GM12878 (cell line): ENCODE measurements around the gene RAP1GAP. TPM values are rescaled to one million over a fixed set of nuclear protein-coding genes. Genes with fewer than 3 reads are reported as not detected.

Experiments
- ATAC-seq: fragments of 200-7000 bp; cut with Tn5 transposase; 3 replicates; pipeline ENCODE4 v1.9.1; 2020; ENCODE audit warnings: mild to moderate bottlenecking, moderate library complexity
- BruUV-seq: library from RNA; stranded (reverse); fragments of 400-500 nt; replicated peaks from 2 replicates; lab custom pipeline; 2021; lab: Mats Ljungman, UMichigan
- CTCF ChIA-PET: fragments of 300-600 bp; sonication (Branson Sonifier 250); formaldehyde crosslinking; extraction: SDS; loops from one replicate; lab custom pipeline; 2021; ENCODE audit warnings: inconsistent platforms; lab: Yijun Ruan, JAX
- POLR2A ChIA-PET: fragments of 350-600 bp; formaldehyde crosslinking; extraction: SDS; loops from one replicate; lab custom pipeline; 2021; ENCODE audit warnings: inconsistent platforms; lab: Charles Lee
- RAD21 ChIA-PET: fragments of 300-600 bp; sonication (Branson Sonifier 250); formaldehyde crosslinking; loops from one replicate; lab custom pipeline; 2023; ENCODE audit warnings: antibody characterized with exemption; ENCODE audit not compliant: unreplicated experiment; lab: Charles Lee
- SMC1A ChIA-PET: fragments of 300-600 bp; sonication (Branson Sonifier 250); formaldehyde crosslinking; loops from one replicate; lab custom pipeline; 2023; ENCODE audit not compliant: unreplicated experiment, uncharacterized antibody; lab: Charles Lee
- DNase-seq: peaks from one replicate; pipeline ENCODE4 v3.0.0-alpha.2; 2011; ENCODE audit warnings: low read depth, low spot score
- FAIRE-seq: peaks from 3 replicates; lab custom pipeline; 2011; peaks lifted over from hg19 to GRCh38; lab: Jason Lieb, UNC
- H2AFZ ChIP-seq: 2 replicates; pipeline ENCODE4 v1.6.0; 2011; ENCODE audit warnings: low read depth, low read length, control low read depth; ENCODE audit not compliant: control insufficient read depth
- H3K27ac ChIP-seq: 2 replicates; pipeline ENCODE4 v1.5.1; 2011; ENCODE audit warnings: control low read depth; ENCODE audit not compliant: control insufficient read depth, insufficient read depth
- H3K27me3 ChIP-seq, 2 experiments: replicated peaks in 1 of 2; 2 replicates each; pipeline versions ENCODE4 v1.6.0 to v1.6.1; 2011; ENCODE audit warnings: low read length in 1 of 2; ENCODE audit not compliant: control insufficient read depth in 2 of 2, insufficient read depth in 2 of 2
- H3K36me3 ChIP-seq, 2 experiments: 2 replicates each; pipeline ENCODE4 v1.5.1; 2011; ENCODE audit warnings: low read length in 1 of 2; ENCODE audit not compliant: control insufficient read depth in 2 of 2, insufficient read depth in 2 of 2
- H3K4me1 ChIP-seq: 2 replicates; pipeline ENCODE4 v1.6.1; 2011; ENCODE audit warnings: mild to moderate bottlenecking, low read length, moderate library complexity, mixed read lengths; ENCODE audit not compliant: control insufficient read depth, insufficient read depth
- H3K4me2 ChIP-seq: 2 replicates; pipeline ENCODE4 v1.6.0; 2011; ENCODE audit warnings: control low read depth; ENCODE audit not compliant: control insufficient read depth, insufficient read depth
- H3K4me3 ChIP-seq: fragments of 200-600 bp; sonication (generic); 2 replicates; pipeline ENCODE4 v1.5.1; 2016
- H3K79me2 ChIP-seq: 2 replicates; pipeline ENCODE4 v1.6.0; 2011; ENCODE audit warnings: low read length; ENCODE audit not compliant: control insufficient read depth, insufficient read depth
- H3K9ac ChIP-seq: 2 replicates; pipeline ENCODE4 v1.8.0; 2011; ENCODE audit warnings: low read length, control low read depth, mixed read lengths; ENCODE audit not compliant: control insufficient read depth, insufficient read depth
- H3K9me3 ChIP-seq: replicated peaks from 3 replicates; pipeline ENCODE4 v1.5.1; 2011; ENCODE audit warnings: mild to moderate bottlenecking, low read length; ENCODE audit not compliant: control insufficient read depth, insufficient read depth
- H4K20me1 ChIP-seq: 2 replicates; pipeline ENCODE4 v1.6.0; 2011; ENCODE audit not compliant: control insufficient read depth, insufficient read depth
- BACH1 ChIP-seq: fragments of 450-650 bp; IDR thresholded peaks from 2 replicates; pipeline ENCODE4 v1.6.1; 2017; ENCODE audit warnings: mild to moderate bottlenecking, borderline replicate concordance
- ESRRA ChIP-seq: IDR thresholded peaks from 2 replicates; pipeline ENCODE4 v1.6.1; 2012; ENCODE audit warnings: mild to moderate bottlenecking, low read length, improper control_type of control experiment
- FOXK2 ChIP-seq: fragments of 450-650 bp; IDR thresholded peaks from 2 replicates; pipeline ENCODE4 v1.6.1; 2017; ENCODE audit warnings: mild to moderate bottlenecking, moderate library complexity
- NRF1 ChIP-seq: conservative IDR thresholded peaks from 2 replicates; pipeline ENCODE4 v1.6.1; 2011; ENCODE audit warnings: mild to moderate bottlenecking, low read depth, low read length, improper control_type of control experiment
- RCOR1 ChIP-seq: conservative IDR thresholded peaks from 2 replicates; pipeline ENCODE4 v1.6.1; 2012; ENCODE audit warnings: low read depth, low read length, improper control_type of control experiment
- ZBTB40 ChIP-seq: fragments of 450-650 bp; IDR thresholded peaks from 2 replicates; pipeline ENCODE4 v1.6.1; 2016; ENCODE audit warnings: mild to moderate bottlenecking, moderate library complexity, borderline replicate concordance
- WGBS: methylation state at CpG from one replicate; pipeline ENCODE4 v1.1.6; 2016; ENCODE audit warnings: low lambda C conversion rate; ENCODE audit not compliant: insufficient replicate concordance, insufficient coverage; ENCODE audit errors: missing lambda C conversion rate; 5-methylcytosine and 5-hydroxymethylcytosine counted together
- in situ Hi-C: fragments of 300-500 bp; cut with MboI; formaldehyde crosslinking; loops from 9 replicates; pipeline ENCODE4 v1.14.3; 2018; ENCODE audit warnings: mixed read lengths
- intact Hi-C: fragments of 100-400 bp; cut with micrococcal nuclease; formaldehyde crosslinking; loops from one replicate; pipeline ENCODE4 v1.14.2; 2022; ENCODE audit not compliant: unreplicated experiment
- polyA plus RNA-seq, 11 experiments: library from polyadenylated mRNA; depleted of rRNA in 4 of 11; unstranded in 6 of 11; stranded (reverse) in 5 of 11; fragments of >200 nt; fragmentation: Nextera tagmentation in 4 of 11; fragmentation: Illumina TruSeq in 1 of 11; extraction: Ambion mirVana in 4 of 11; extraction: Trizol in 1 of 11; gene quantifications; 1 replicate in 1 of 11; 2 replicates in 10 of 11; pipeline versions ENCODE4 v1.2.1 to v1.2.3, GENCODE V29; 2011 to 2016; ENCODE audit warnings: inconsistent platforms in 2 of 11, missing spikeins in 2 of 11, low read depth in 1 of 11
- total RNA-seq, 4 experiments: library from RNA; depleted of rRNA in 3 of 4; stranded (reverse); fragments of >200 nt in 3 of 4; fragmentation: Illumina TruSeq in 1 of 4; extraction: Trizol in 1 of 4; gene quantifications; 2 replicates each; pipeline versions ENCODE4 v1.2.1 to v1.2.3, GENCODE V29; 2013 to 2021

Gene RAP1GAP
- total and polyA plus RNA-seq, 10 of the 15 experiments (the other 5 are each of a cell fraction or from before 2014, with no cell fraction given), result 0.04 to 0.96 (median 0.09) TPM; not detected in 3

GRCh38 chr1:21663951-21664805, 5.0 kb downstream of the RAP1GAP start:
- no TSS peak for BruUV-seq
- FAIRE-seq (no peak), DNase-seq (no peak), ATAC-seq (no peak)
- H4K20me1 ChIP-seq, result no peaks in the 10 kb centered on the region
- CTCF ChIA-PET, result interaction anchor here (0.7 to 1.9 kb wide), 2 partner anchors 71 to 76 kb away, joined by 3 to 4 read pairs; no protein-coding TSS in a partner anchor
- RAD21 ChIA-PET, result interaction anchor here (0.9 kb wide), 1 partner anchor 111 kb away, joined by 3 read pairs; no protein-coding TSS in a partner anchor
- H3K4me3 ChIP-seq, result no peak overlapping the region
- in situ Hi-C loops, result no loop called here
- H3K27ac ChIP-seq, result no peak overlapping the region
- H3K36me3 ChIP-seq, result no peaks in the 10 kb centered on the region
- no peak overlapping the region for H3K4me2 ChIP-seq
- TF ChIP-seq ZBTB40 (peak; percentile 41; the same call in 1 of the 2 replicates), ESRRA (no peak), RCOR1 (no peak), BACH1 (no peak), NRF1 (no peak), FOXK2 (no peak)
- H3K79me2 ChIP-seq, result no peaks in the 10 kb centered on the region
- H2AFZ ChIP-seq, result no peak overlapping the region
- no peaks in the 10 kb centered on the region for H3K9me3 ChIP-seq
- SMC1A ChIA-PET, result no interaction called here
- H3K4me1 ChIP-seq, result no peaks in the 10 kb centered on the region
- peaks cover 0 to 6% of the 10 kb centered on the region in 2 experiments; a peak in 3 of 4 replicates for H3K27me3 ChIP-seq
- WGBS, result 33% methylated on average over 15 of the region's 16 CpGs
- intact Hi-C loops, result no loop called here
- POLR2A ChIA-PET, result interaction anchor here (1.2 kb wide), 1 partner anchor 117 kb away, joined by 6 read pairs; no protein-coding TSS in a partner anchor
- no peak overlapping the region for H3K9ac ChIP-seq
